Spinal cord (tissue), 10 donors: ENCODE results near the gene SPA17. TPM values are rescaled to one million over a fixed set of nuclear protein-coding genes. Genes with fewer than 3 reads are reported as not detected.

Experiments
- DNase-seq, 6 donors: peaks; one replicate each; pipeline versions ENCODE4 v3.0.0 to v3.0.0-alpha.2; 2013 to 2015; ENCODE audit warnings: low spot score in 6 of 6, low read depth in 4 of 6
- H3K27ac ChIP-seq: one replicate; pipeline ENCODE4 v1.5.1; 2013; ENCODE audit warnings: low read depth, low read length, control low read depth
- H3K27me3 ChIP-seq: one replicate; pipeline ENCODE4 v1.6.1; 2013; ENCODE audit warnings: low read length; ENCODE audit not compliant: control insufficient read depth, insufficient read depth
- H3K36me3 ChIP-seq: one replicate; pipeline ENCODE4 v1.6.1; 2013; ENCODE audit warnings: low read length; ENCODE audit not compliant: control insufficient read depth, insufficient read depth
- H3K4me1 ChIP-seq: one replicate; pipeline ENCODE4 v1.6.1; 2013; ENCODE audit warnings: low read length; ENCODE audit not compliant: control insufficient read depth, insufficient read depth
- H3K4me3 ChIP-seq: one replicate; pipeline ENCODE4 v1.5.1; 2013; ENCODE audit warnings: low read depth, low read length, control low read depth
- H3K9me3 ChIP-seq: one replicate; pipeline ENCODE4 v1.6.1; 2013; ENCODE audit warnings: low read length; ENCODE audit not compliant: control insufficient read depth, insufficient read depth
- WGBS: methylation state at CpG from one replicate; pipeline ENCODE4 v1.1.5; 2013; ENCODE audit warnings: missing lambda C conversion rate; ENCODE audit not compliant: insufficient coverage; 5-methylcytosine and 5-hydroxymethylcytosine counted together
- polyA plus RNA-seq, 2 donors: library from polyadenylated mRNA; unstranded; fragments of 120-200 nt; gene quantifications; one replicate each; pipeline ENCODE4 v1.2.1, GENCODE V29; 2013; ENCODE audit not compliant: insufficient read length in 2 of 2
- total RNA-seq, 2 donors: library from RNA; depleted of rRNA in 1 of 2; stranded (reverse); fragments of 120-200 nt in 1 of 2; fragments of >200 nt in 1 of 2; gene quantifications; one replicate each; pipeline versions ENCODE4 v1.2.3 to v1.2.4, GENCODE V29; 2013 to 2014
- donor health status: healthy.

The SPA17 gene
- total and polyA plus RNA-seq, 4 donors: 7.7 to 29.6 (median 20.2) TPM

DNA sequence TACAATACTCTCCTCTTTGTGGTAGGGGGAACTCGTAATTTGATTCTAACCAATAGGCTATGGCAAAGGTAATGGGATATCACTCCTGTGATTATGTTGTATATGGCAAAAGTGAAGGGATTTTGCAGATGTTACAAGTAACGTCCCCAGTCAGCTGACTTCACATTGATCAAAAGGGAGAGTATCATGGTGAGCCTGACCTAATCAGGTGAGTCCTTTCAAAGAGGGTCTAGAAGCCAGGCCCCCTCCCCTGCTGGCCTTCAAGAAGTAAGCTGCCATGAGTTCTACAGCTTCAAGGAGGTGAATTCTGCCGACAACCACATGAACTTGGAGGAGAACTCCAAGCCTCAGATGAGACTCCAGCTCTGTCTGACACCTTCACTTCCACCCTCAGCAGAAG, 31.1 kb upstream of the SPA17 start:
- H3K27ac ChIP-seq: no peak overlapping the region
- no peak for DNase-seq
- no peaks in the 10 kb centered on the region for H3K9me3 ChIP-seq
- H3K4me3 ChIP-seq: no peak overlapping the region
- WGBS: 100% methylated on average over 2 of the region's 3 CpGs
- H3K36me3 ChIP-seq: peaks cover 4% of the 10 kb centered on the region
- H3K27me3 ChIP-seq: no peaks in the 10 kb centered on the region
- peaks cover 6% of the 10 kb centered on the region for H3K4me1 ChIP-seq

DNA sequence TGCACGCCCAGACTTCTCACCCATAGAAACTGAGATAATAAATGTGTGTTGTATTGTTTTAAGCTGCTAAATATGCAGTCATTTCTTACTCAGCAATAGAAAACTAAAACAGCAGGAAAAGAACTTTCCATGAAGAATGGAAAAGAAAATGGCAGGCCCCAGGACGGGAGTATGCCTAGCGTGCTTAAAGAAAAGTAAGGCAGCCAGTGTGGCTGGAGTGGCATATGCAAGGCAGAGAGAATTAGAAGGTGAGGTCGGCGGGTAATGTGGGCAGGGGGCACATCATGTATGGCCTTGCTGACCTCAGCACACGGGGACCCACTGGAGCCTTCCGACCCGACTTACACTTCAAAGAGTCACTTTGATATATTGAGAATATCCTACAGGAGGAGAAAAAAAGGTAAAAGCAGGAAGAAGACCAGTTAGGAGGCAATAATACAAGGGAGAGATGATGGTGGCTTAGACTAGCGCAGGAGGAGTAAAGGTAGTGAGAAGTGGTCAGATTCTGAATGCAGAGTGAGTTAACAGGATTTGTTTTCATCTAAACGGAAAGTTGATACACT, 30.6 kb upstream of the SPA17 start:
- 96% methylated on average over 4 of the region's 10 CpGs for WGBS
- H3K4me1 ChIP-seq: peaks cover 6% of the 10 kb centered on the region
- no peaks in the 10 kb centered on the region for H3K27me3 ChIP-seq
- peak overlapping the region; percentile 12 for H3K27ac ChIP-seq
- no peak for DNase-seq
- no peak overlapping the region for H3K4me3 ChIP-seq
- H3K9me3 ChIP-seq: no peaks in the 10 kb centered on the region
- peaks cover 2% of the 10 kb centered on the region for H3K36me3 ChIP-seq

DNA sequence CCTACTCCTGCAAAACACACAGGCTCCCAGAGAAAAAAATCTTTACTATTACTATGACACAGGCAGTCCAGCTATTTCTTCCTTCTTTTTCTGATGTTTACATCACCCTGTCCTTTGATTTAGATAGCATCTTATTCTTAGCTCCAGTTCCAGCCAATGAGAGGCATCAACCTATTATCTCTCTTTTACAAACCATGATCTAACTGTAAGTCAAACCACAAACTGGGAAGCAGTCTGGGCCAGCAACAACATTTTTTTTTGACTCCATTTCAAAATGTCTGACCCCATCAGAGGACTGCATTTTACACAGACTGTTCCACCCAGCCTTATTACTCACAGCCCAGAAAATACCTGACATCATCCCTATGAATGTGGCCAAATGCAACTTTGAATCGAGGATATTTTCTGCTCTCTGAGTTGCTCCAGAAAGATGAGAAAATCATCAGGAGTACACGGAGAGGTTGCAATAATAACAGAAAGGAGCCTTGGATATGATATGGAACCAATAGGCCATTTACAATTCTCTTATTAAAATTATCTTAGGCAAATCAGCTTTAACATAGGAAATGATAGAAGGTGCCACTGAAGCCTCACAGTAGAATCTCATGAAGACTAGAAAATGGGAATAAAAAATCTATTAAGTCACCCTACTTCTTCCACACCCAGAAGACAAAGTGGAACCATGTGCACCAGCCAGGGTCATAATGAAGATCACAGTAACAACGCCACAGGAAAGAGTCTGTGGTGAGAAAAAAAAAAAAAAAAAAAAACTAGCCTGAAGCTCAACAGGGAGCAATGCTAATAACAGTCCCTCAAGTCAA, 29.9 kb upstream of the SPA17 start:
- 60% methylated on average over 1 of the region's 3 CpGs for WGBS
- H3K4me3 ChIP-seq: no peak overlapping the region
- H3K9me3 ChIP-seq: no peaks in the 10 kb centered on the region
- peaks cover 2% of the 10 kb centered on the region for H3K36me3 ChIP-seq
- H3K4me1 ChIP-seq: peaks cover 6% of the 10 kb centered on the region
- peak overlapping the region; percentile 12 for H3K27ac ChIP-seq
- no peaks in the 10 kb centered on the region for H3K27me3 ChIP-seq
- peak in 1 of 6 donors; percentile 61 for DNase-seq

DNA sequence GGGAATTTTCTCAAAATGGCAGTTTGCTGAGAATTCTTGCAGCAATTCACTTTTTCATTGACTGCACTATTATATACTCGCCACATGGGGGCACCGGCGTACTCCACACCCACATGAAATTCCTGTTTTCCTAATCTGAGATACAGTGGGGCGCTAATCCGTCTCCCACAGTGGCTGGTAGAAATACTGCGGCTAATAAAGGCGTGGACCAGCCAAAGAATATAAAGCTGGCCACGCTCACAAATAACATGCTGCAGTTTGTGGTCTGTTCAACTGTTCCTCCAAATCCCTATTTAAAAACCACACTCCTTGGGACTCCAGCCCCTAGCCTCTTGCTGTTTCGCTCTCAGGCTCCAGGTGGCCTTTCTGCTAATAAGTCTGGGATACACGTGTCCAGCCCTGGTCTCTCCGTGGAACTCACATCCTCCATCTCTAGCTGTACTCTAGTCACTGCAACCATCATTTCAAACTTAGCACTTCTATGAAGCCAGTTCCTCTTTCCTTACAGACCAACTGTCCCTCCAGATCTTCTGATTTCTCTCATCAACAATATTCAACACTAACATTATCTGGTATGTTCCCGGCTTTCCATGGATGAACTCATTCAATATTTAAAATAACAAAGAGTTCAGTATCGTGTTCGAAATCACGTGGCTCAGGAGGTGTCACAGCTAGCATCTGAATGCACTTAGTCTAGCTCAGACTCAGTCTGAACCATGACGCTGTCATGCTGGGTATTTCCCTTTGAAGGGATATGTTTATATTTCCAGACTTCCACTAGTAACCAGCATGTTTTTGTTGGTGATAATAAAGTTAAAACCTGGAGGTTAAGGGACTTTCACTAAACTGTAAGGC, 29.1 kb upstream of the SPA17 start:
- peak overlapping the region; percentile 4 for H3K4me3 ChIP-seq
- peak in 5 of 6 donors; percentile 43 to 93 (median 59) for DNase-seq
- H3K9me3 ChIP-seq: no peaks in the 10 kb centered on the region
- peak overlapping the region; percentile 50 for H3K27ac ChIP-seq
- 13% methylated on average over 13 of the region's 16 CpGs for WGBS
- no peaks in the 10 kb centered on the region for H3K27me3 ChIP-seq
- H3K36me3 ChIP-seq: peaks cover 2% of the 10 kb centered on the region
- peaks cover 6% of the 10 kb centered on the region for H3K4me1 ChIP-seq

DNA sequence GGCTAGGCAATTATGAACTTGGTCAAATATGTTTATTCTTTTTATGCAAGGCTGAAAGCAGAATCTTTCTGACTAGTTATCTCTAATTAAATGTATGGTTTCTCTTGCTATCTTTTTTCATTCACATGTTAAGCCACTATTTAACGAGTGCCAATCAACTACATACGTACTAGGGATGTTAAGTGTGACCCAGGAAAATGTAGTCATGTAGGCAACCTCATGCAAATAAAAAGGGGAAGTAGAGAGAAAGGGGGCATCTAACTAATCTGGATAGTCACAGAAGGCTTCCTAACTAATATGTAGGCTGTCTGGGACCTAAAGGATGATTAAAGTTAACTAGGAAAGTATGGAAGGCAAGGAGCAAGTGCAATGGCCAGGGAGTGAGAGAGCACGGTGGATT, 27.6 kb upstream of the SPA17 start:
- WGBS: no CpG with 5 or more reads among the region's 3 CpGs
- Histone ChIP-seq H3K36me3 (no peaks in the 10 kb centered on the region), H3K27ac (no peak overlapping the region)

DNA sequence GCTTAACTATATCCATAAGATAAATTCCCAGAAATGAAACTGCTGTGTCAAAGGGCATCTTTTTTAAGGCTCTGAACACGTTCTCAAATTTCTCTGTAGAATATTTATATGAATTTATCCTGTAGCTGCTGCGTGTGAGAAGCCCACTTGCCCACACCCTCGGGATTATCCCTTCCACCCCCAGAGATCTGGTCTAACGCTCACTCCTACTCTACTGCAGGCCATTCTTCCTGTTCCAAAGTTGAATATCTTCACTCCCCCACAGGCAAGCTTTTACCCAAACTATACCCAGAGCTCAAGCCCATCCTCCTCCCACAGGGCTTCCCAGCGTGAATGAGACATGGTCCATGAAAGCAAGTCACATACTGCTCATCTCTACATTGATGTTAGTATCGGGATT, 25.1 kb upstream of the SPA17 start:
- WGBS: 90% methylated on average over 4 of the region's 6 CpGs
- H3K36me3 ChIP-seq: no peaks in the 10 kb centered on the region

More for the DNA sequence above, 27.6 kb upstream of the SPA17 start:
- H3K4me3 ChIP-seq: no peak overlapping the region
- no peaks in the 10 kb centered on the region for H3K27me3 ChIP-seq
- DNase-seq: no peak
- H3K9me3 ChIP-seq: no peaks in the 10 kb centered on the region
- peaks cover 6% of the 10 kb centered on the region for H3K4me1 ChIP-seq

DNA sequence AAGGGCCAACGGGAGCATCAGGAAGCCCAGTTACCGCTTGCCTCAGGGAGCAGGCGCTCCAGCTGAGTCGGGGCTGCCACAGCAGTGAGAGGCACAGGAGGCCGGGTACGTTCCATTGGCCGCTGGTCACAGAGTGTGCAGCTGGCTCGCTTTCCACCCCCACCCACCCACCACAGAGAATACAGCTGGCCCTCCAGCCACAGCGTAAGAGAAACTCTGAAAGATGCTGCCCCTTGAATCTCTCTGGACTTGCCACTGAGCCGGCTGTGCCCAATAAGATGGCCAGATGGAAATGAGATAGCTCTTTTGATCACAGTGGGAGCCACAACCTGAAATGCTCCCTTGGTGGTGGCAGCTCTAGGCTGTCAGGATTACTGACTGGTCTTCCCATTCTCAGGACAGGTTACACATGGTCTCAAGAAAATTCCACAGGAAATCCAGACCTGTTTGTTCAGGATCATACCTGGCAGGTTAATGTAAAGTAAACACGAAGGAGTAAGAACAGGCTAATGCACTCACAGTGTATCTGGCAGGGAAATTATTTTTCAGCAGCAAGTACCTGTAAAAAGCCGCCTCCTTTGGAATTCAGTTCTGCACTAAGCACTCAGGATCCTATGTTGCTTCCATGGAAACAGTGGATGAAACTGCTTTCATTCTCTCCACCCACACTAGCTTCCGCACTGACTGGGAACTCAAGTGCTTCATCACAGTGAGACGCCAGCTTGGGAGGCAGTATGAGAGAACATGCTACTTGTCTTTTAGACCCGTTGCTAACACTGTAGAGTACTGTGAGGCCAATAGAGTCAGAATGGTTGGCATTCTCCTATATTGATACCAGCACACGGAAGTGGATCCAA, 16.7 kb upstream of the SPA17 start:
- Histone ChIP-seq H3K27me3 (no peaks in the 10 kb centered on the region), H3K9me3 (no peaks in the 10 kb centered on the region), H3K4me3 (no peak overlapping the region), H3K27ac (no peak overlapping the region), H3K36me3 (no peaks in the 10 kb centered on the region), H3K4me1 (peaks cover 6% of the 10 kb centered on the region)
- WGBS: 17% methylated on average over 13 of the region's 16 CpGs
- peak; percentile 38 to 94 (median 58) for DNase-seq

More for the DNA sequence above, 25.1 kb upstream of the SPA17 start:
- H3K27ac ChIP-seq: no peak overlapping the region
- no peak for DNase-seq
- no peak overlapping the region for H3K4me3 ChIP-seq
- H3K27me3 ChIP-seq: no peaks in the 10 kb centered on the region
- H3K9me3 ChIP-seq: no peaks in the 10 kb centered on the region
- peaks cover 6% of the 10 kb centered on the region for H3K4me1 ChIP-seq

DNA sequence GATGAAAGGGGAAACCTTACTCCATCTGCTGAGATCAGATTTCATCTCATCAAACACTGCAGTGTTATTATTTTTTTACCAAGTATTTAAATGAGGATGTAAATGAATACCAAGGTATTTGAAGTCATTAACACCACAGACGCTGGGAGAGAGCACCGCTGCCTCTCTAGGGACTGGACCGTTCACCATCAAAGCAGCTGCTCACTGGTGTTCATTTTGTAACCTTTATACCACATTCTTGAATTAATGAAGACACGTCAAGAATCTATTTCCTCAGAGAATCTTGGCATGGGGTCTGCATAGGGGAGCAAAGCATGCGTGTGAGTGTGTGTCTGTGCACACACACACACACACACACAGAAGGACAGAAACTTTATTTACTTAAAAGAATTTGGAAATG, 15.8 kb upstream of the SPA17 start:
- H3K9me3 ChIP-seq: no peaks in the 10 kb centered on the region
- H3K4me1 ChIP-seq: peaks cover 6% of the 10 kb centered on the region
- H3K27me3 ChIP-seq: no peaks in the 10 kb centered on the region
- no peak for DNase-seq
- H3K4me3 ChIP-seq: no peak overlapping the region
- H3K36me3 ChIP-seq: no peaks in the 10 kb centered on the region
- H3K27ac ChIP-seq: no peak overlapping the region
- WGBS: no CpG with 5 or more reads among the region's 5 CpGs

DNA sequence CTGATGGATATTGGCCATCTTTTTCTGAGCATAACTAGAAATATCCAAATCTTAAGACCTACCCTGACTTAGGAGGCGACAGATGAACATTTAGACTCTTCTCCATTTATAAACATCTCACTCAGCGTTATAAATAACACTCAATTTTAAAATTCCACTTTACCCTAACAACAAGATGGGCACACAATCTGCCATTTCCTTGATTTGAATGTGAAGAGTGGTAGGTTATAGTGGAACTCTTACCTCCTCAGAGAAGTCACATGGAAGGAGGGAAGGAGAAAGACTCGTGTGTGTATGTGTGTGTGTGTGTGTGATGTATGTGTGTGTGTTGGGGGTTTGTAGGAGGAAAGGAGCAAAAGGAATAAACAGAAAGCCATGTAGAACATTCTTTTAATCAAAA, 15.2 kb upstream of the SPA17 start:
- Histone ChIP-seq H3K27me3 (no peaks in the 10 kb centered on the region), H3K4me3 (no peak overlapping the region), H3K9me3 (no peaks in the 10 kb centered on the region), H3K27ac (no peak overlapping the region), H3K4me1 (peaks cover 6% of the 10 kb centered on the region), H3K36me3 (no peaks in the 10 kb centered on the region)
- DNase-seq: peak in 1 of 6 donors; percentile 72
- WGBS: no CpG with 5 or more reads among the region's 3 CpGs
